Retinal pigment epithelial cell (primary cell): ENCODE measurements around the gene SUPT3H.

Experiments
- DNase-seq: peaks from one replicate; pipeline ENCODE4 v3.0.0-alpha.2; 2010; ENCODE audit warnings: low read depth
- H3K4me3 ChIP-seq: 2 replicates; pipeline ENCODE4 v1.5.1; 2011; ENCODE audit warnings: mild to moderate bottlenecking, low read length, control low read depth, moderate library complexity
- CTCF ChIP-seq: conservative IDR thresholded peaks from 2 replicates; pipeline ENCODE4 v1.5.1; 2011; ENCODE audit warnings: low read depth, low read length, control low read depth, inconsistent platforms

Gene SUPT3H

GRCh38 chr6:45353654-45354053 lies 24.1 kb downstream of the SUPT3H start:
- no peak overlapping the region for H3K4me3 ChIP-seq
- no peak for DNase-seq
- no peak for TF ChIP-seq CTCF

- TF ChIP-seq CTCF = no peak
Measured at GRCh38 chr6:45351667-45352066, 26.1 kb downstream of the SUPT3H start.

GRCh38 chr6:45351076-45351475 lies 26.7 kb downstream of the SUPT3H start:
- TF ChIP-seq CTCF = no peak
- no peak overlapping the region for H3K4me3 ChIP-seq
- no peak for DNase-seq

More at GRCh38 chr6:45351667-45352066, 26.1 kb downstream of the SUPT3H start:
- no peak overlapping the region for H3K4me3 ChIP-seq
- DNase-seq = no peak

- H3K4me3 ChIP-seq = no peak overlapping the region
- DNase-seq = no peak
- no peak for TF ChIP-seq CTCF
Measured at GRCh38 chr6:45350186-45350710, 27.5 kb downstream of the SUPT3H start.

GRCh38 chr6:45344900-45345299 lies 32.8 kb downstream of the SUPT3H start:
- no peak for DNase-seq
- H3K4me3 ChIP-seq = no peak overlapping the region
- no peak for TF ChIP-seq CTCF

GRCh38 chr6:45328523-45328922 lies 49.2 kb downstream of the SUPT3H start:
- DNase-seq = no peak
- H3K4me3 ChIP-seq = peak overlapping the region; percentile 38
- TF ChIP-seq CTCF = no peak

GRCh38 chr6:45327956-45328522 lies 49.7 kb downstream of the SUPT3H start, which contains the start of gene RUNX2:
Gene RUNX2 (plus strand): TSS chr6:45328330. CDS start chr6:45328727, 397 bp downstream.
- TF ChIP-seq CTCF = no peak
- peak; percentile 90 for DNase-seq

More at GRCh38 chr6:45327956-45328522, 49.7 kb downstream of the SUPT3H start, which contains the start of gene RUNX2:
- peak within 1 kb of the TSS; percentile 38 for H3K4me3 ChIP-seq
